MM.1S (cell line): ENCODE results near the gene AGTR2.

Source experiments
- DNase-seq: peaks from one replicate; pipeline ENCODE4 v3.0.0-alpha.2; 2015
- H2AFZ ChIP-seq: fragments of 300-600 bp; sonication (generic); 2 replicates; pipeline ENCODE4 v1.6.0; 2016; ENCODE audit warnings: antibody characterized with exemption, low read length
- H3F3A ChIP-seq: fragments of 300-600 bp; sonication (generic); 2 replicates; pipeline ENCODE4 v1.6.1; 2016; ENCODE audit warnings: mild to moderate bottlenecking, antibody characterized with exemption, low read length, moderate library complexity, mixed read lengths; ENCODE audit not compliant: insufficient read depth
- H3K27ac ChIP-seq: fragments of 300-600 bp; sonication (generic); 2 replicates; pipeline ENCODE4 v1.5.1; 2016; ENCODE audit warnings: mild to moderate bottlenecking, low read length
- H3K27me3 ChIP-seq: fragments of 300-600 bp; sonication (generic); replicated peaks from 2 replicates; pipeline ENCODE4 v1.6.0; 2016; ENCODE audit warnings: low read length; ENCODE audit not compliant: insufficient read depth
- H3K36me3 ChIP-seq: fragments of 300-600 bp; sonication (generic); replicated peaks from 2 replicates; pipeline ENCODE4 v1.6.1; 2016; ENCODE audit warnings: mild to moderate bottlenecking, low read length, mixed read lengths; ENCODE audit not compliant: insufficient read depth
- H3K4me1 ChIP-seq: fragments of 300-600 bp; sonication (generic); 2 replicates; pipeline ENCODE4 v1.6.1; 2016; ENCODE audit warnings: low read length, mixed read lengths
- H3K4me2 ChIP-seq: fragments of 300-600 bp; sonication (generic); 2 replicates; pipeline ENCODE4 v1.6.0; 2016; ENCODE audit warnings: low read depth, low read length
- H3K4me3 ChIP-seq: fragments of 300-600 bp; sonication (generic); 2 replicates; pipeline ENCODE4 v1.5.1; 2016; ENCODE audit warnings: low read length, mixed read lengths
- H3K79me2 ChIP-seq: fragments of 300-600 bp; sonication (generic); 2 replicates; pipeline ENCODE4 v1.6.1; 2016; ENCODE audit warnings: mixed run types, low read length, mixed read lengths
- H3K9ac ChIP-seq: fragments of 300-600 bp; sonication (generic); 2 replicates; pipeline ENCODE4 v1.6.1; 2016; ENCODE audit warnings: low read length, mixed read lengths
- H3K9me2 ChIP-seq: fragments of 300-600 bp; sonication (generic); replicated peaks from 2 replicates; pipeline ENCODE4 v1.6.1; 2016; ENCODE audit warnings: mild to moderate bottlenecking, low read length, mixed read lengths; ENCODE audit not compliant: insufficient read depth
- H3K9me3 ChIP-seq: fragments of 300-600 bp; sonication (generic); replicated peaks from 2 replicates; pipeline ENCODE4 v1.6.1; 2016; ENCODE audit warnings: mild to moderate bottlenecking, low read length, mixed read lengths; ENCODE audit not compliant: insufficient read depth
- H4K20me1 ChIP-seq: fragments of 300-600 bp; sonication (generic); 2 replicates; pipeline ENCODE4 v1.6.1; 2016; ENCODE audit warnings: mild to moderate bottlenecking, low read length, moderate library complexity, mixed read lengths; ENCODE audit not compliant: insufficient read depth
- CTCF ChIP-seq: fragments of 300-600 bp; sonication (generic); IDR thresholded peaks from 2 replicates; pipeline ENCODE4 v1.5.1; 2016; ENCODE audit warnings: antibody characterized with exemption, low read length, mixed read lengths
- EZH2 ChIP-seq: fragments of 300-600 bp; sonication (generic); optimal IDR thresholded peaks from 2 replicates; pipeline ENCODE3; 2017; ENCODE audit warnings: low read depth, mild to moderate bottlenecking, antibody characterized with exemption, low read length, mixed read lengths
- EZH2phosphoT487 ChIP-seq: fragments of 300-600 bp; sonication (generic); IDR thresholded peaks from 2 replicates; pipeline ENCODE4 v1.6.1; 2018; ENCODE audit warnings: antibody characterized with exemption, low read length

AGTR2 gene

GRCh38 chrX:116194649-116195048, 24.1 kb downstream of the AGTR2 start:
- H3K9me3 ChIP-seq, result no peaks in the 10 kb centered on the region
- no peak overlapping the region for H3K4me3 ChIP-seq
- TF ChIP-seq EZH2phosphoT487 (no peak), EZH2 (no peak), CTCF (no peak)
- H3K36me3 ChIP-seq, result no peaks in the 10 kb centered on the region
- H3K79me2 ChIP-seq, result no peaks in the 10 kb centered on the region
- H3K4me1 ChIP-seq, result no peaks in the 10 kb centered on the region
- DNase-seq, result no peak
- H3F3A ChIP-seq, result no peaks in the 10 kb centered on the region
- no peaks in the 10 kb centered on the region for H3K27me3 ChIP-seq
- no peak overlapping the region for H2AFZ ChIP-seq
- H3K9me2 ChIP-seq, result no peaks in the 10 kb centered on the region
- no peak overlapping the region for H3K4me2 ChIP-seq
- no peak overlapping the region for H3K9ac ChIP-seq
- no peak overlapping the region for H3K27ac ChIP-seq
- H4K20me1 ChIP-seq, result no peaks in the 10 kb centered on the region

GRCh38 chrX:116198235-116198634, 27.7 kb downstream of the AGTR2 start:
- no peaks in the 10 kb centered on the region for H3K36me3 ChIP-seq
- no peaks in the 10 kb centered on the region for H3K9me3 ChIP-seq
- no peaks in the 10 kb centered on the region for H4K20me1 ChIP-seq
- no peaks in the 10 kb centered on the region for H3K9me2 ChIP-seq
- H3K4me1 ChIP-seq, result no peaks in the 10 kb centered on the region
- no peak overlapping the region for H3K4me2 ChIP-seq
- H3F3A ChIP-seq, result no peaks in the 10 kb centered on the region
- no peak overlapping the region for H3K9ac ChIP-seq
- no peak overlapping the region for H2AFZ ChIP-seq
- no peak for TF ChIP-seq EZH2phosphoT487
- no peak for TF ChIP-seq CTCF
- TF ChIP-seq EZH2, result no peak
- H3K79me2 ChIP-seq, result no peaks in the 10 kb centered on the region
- no peak overlapping the region for H3K4me3 ChIP-seq
- no peaks in the 10 kb centered on the region for H3K27me3 ChIP-seq
- DNase-seq, result no peak
- H3K27ac ChIP-seq, result no peak overlapping the region

- no peaks in the 10 kb centered on the region for H3F3A ChIP-seq
- no peaks in the 10 kb centered on the region for H3K9me2 ChIP-seq
- no peaks in the 10 kb centered on the region for H3K27me3 ChIP-seq
- H3K36me3 ChIP-seq, result no peaks in the 10 kb centered on the region
- TF ChIP-seq EZH2, result no peak
- no peak for TF ChIP-seq CTCF
- TF ChIP-seq EZH2phosphoT487, result no peak
- no peak overlapping the region for H3K4me2 ChIP-seq
- H2AFZ ChIP-seq, result no peak overlapping the region
- no peaks in the 10 kb centered on the region for H4K20me1 ChIP-seq
- no peaks in the 10 kb centered on the region for H3K4me1 ChIP-seq
- no peaks in the 10 kb centered on the region for H3K79me2 ChIP-seq
- DNase-seq, result no peak
- no peak overlapping the region for H3K9ac ChIP-seq
- no peaks in the 10 kb centered on the region for H3K9me3 ChIP-seq
- no peak overlapping the region for H3K27ac ChIP-seq
- no peak overlapping the region for H3K4me3 ChIP-seq
These were observed 28.3 kb downstream of the AGTR2 start for GRCh38 chrX:116198810-116199209.
